WERI-Rb-1 (cell line): ENCODE results near the gene GP5.

Experiments
- DNase-seq: peaks from one replicate; pipeline ENCODE4 v3.0.0-alpha.2; 2020
- H3K27ac ChIP-seq: fragments of 250-450 bp; sonication (Bioruptor Pico); 2 replicates; pipeline ENCODE4 v1.5.1; 2020; ENCODE audit warnings: mild to moderate bottlenecking, moderate library complexity
- H3K27me3 ChIP-seq: fragments of 250-450 bp; sonication (Bioruptor Pico); 2 replicates; pipeline ENCODE4 v1.5.1; 2021; ENCODE audit warnings: mild to moderate bottlenecking, low read depth, moderate library complexity; ENCODE audit not compliant: insufficient read depth, severe bottlenecking
- H3K36me3 ChIP-seq: fragments of 250-450 bp; sonication (Bioruptor Pico); 2 replicates; pipeline ENCODE4 v1.5.1; 2020; ENCODE audit warnings: mild to moderate bottlenecking, moderate library complexity
- H3K4me3 ChIP-seq: 2 replicates; pipeline ENCODE4 v1.5.1; 2011; ENCODE audit warnings: low read depth, mild to moderate bottlenecking, control low read depth, low read length
- H3K9me3 ChIP-seq: fragments of 250-450 bp; sonication (Bioruptor Pico); 2 replicates; pipeline ENCODE4 v1.5.1; 2021; ENCODE audit warnings: mild to moderate bottlenecking, moderate library complexity; ENCODE audit not compliant: severe bottlenecking
- CTCF ChIP-seq: IDR thresholded peaks from 2 replicates; pipeline ENCODE4 v1.5.1; 2011; ENCODE audit warnings: low read depth, mild to moderate bottlenecking, control low read depth, inconsistent platforms, low read length

GP5 gene

GRCh38 chr3:194352667-194353246, 46.3 kb downstream of the GP5 start:
- DNase-seq: no peak
- H3K4me3 ChIP-seq: no peak overlapping the region
- H3K27ac ChIP-seq: no peak overlapping the region
- H3K36me3 ChIP-seq: no peaks in the 10 kb centered on the region
- no peak for TF ChIP-seq CTCF
- H3K9me3 ChIP-seq: no peaks in the 10 kb centered on the region
- no peaks in the 10 kb centered on the region for H3K27me3 ChIP-seq

GRCh38 chr3:194351952-194352536, 47.0 kb downstream of the GP5 start:
- H3K27ac ChIP-seq: no peak overlapping the region

GRCh38 chr3:194351080-194351672, 47.9 kb downstream of the GP5 start, which contains the start of gene CPN2:
CPN2 (minus strand) TSS chr3:194351328; CDS start chr3:194342702, 8,626 bp downstream.
- TF ChIP-seq CTCF: no peak
- Histone ChIP-seq H3K9me3 (no peaks in the 10 kb centered on the region), H3K4me3 (no peak within 1 kb of the TSS), H3K27me3 (no peaks in the 10 kb centered on the region), H3K36me3 (no peaks in the 10 kb centered on the region), H3K27ac (no peak within 1 kb of the TSS)
- no peak for DNase-seq

More at GRCh38 chr3:194351952-194352536, 47.0 kb downstream of the GP5 start:
- no peaks in the 10 kb centered on the region for H3K9me3 ChIP-seq
- H3K36me3 ChIP-seq: no peaks in the 10 kb centered on the region
- no peak overlapping the region for H3K4me3 ChIP-seq
- DNase-seq: no peak
- no peak for TF ChIP-seq CTCF
- H3K27me3 ChIP-seq: no peaks in the 10 kb centered on the region

- no peak overlapping the region for H3K4me3 ChIP-seq
- no peaks in the 10 kb centered on the region for H3K36me3 ChIP-seq
- no peaks in the 10 kb centered on the region for H3K27me3 ChIP-seq
- H3K9me3 ChIP-seq: no peaks in the 10 kb centered on the region
- TF ChIP-seq CTCF: no peak
- DNase-seq: no peak
- H3K27ac ChIP-seq: no peak overlapping the region
Measured at GRCh38 chr3:194350726-194351071, 48.4 kb downstream of the GP5 start.

- DNase-seq: no peak
- Histone ChIP-seq H3K9me3 (no peaks in the 10 kb centered on the region), H3K27me3 (no peaks in the 10 kb centered on the region), H3K4me3 (no peak overlapping the region), H3K27ac (no peak overlapping the region), H3K36me3 (no peaks in the 10 kb centered on the region)
- TF ChIP-seq CTCF: no peak
Measured at GRCh38 chr3:194348354-194348753, 50.7 kb downstream of the GP5 start.

- Histone ChIP-seq H3K27me3 (no peaks in the 10 kb centered on the region), H3K9me3 (no peaks in the 10 kb centered on the region), H3K27ac (no peak overlapping the region), H3K36me3 (no peaks in the 10 kb centered on the region), H3K4me3 (no peak overlapping the region)
- TF ChIP-seq CTCF: no peak
- no peak for DNase-seq
Measured at GRCh38 chr3:194346621-194347020, 52.4 kb downstream of the GP5 start.
